HL-60/S4 (cell line): ENCODE results near the gene MEIS1.

Source experiments
- in situ Hi-C: fragments of 300-500 bp; cut with MboI; formaldehyde crosslinking; loops from 2 replicates; pipeline ENCODE4 v1.14.3; 2022; ENCODE audit warnings: low sequenced_read_pairs

MEIS1 gene

GRCh38 chr2:66443186-66443978, 8.5 kb downstream of the MEIS1 start:
- in situ Hi-C loops, result loop anchor here (25.0 kb wide), 1 partner anchor 1394 kb away; no protein-coding TSS in a partner anchor

DNA sequence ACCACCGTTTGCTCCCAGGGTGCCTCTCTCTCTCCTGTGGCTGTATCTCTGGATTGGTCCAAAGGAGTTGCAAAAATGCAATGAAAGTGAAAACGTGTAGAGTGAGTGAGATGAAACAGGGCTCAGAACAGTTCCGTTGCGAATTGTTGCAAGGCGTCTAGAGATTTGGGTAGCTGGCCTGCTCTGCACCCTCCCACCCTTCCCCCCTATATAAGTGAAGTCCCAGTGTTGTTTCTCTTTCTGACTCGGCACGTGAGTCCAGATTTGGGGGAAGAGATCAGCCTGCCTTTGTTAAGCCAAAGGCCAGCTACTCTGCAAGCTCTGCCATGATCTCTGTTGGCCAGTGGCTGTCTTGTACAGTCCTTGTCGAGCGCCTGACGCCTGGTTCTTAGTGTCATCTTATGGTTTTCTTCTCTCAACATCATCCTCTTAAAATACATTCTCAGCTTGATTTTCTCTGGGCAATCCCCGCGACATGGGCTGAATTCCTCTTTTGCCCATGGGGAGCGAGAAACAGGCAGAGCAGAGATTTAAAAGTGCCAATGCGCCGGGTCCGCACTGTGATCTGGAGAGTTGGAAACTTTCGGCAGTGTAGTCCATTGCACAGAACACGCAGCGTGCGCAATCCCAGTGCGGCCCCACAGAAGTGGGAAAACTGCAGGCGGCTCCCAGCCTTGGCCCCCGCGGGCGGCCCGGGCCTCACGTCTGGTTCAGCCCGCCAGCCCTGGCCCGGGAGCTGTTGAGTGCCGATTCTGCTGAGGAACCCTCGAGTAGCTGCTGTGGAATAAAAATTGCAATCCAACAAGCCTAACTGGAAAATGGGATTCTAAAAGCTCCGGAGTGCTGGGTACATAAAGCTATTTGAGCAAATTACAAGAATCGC, 9.3 kb downstream of the MEIS1 start:
- in situ Hi-C loops, result loop anchor here (25.0 kb wide), 1 partner anchor 1393 kb away; no protein-coding TSS in a partner anchor

- in situ Hi-C loops, result loop anchor here (25.0 kb wide), 1 partner anchor 1392 kb away; no protein-coding TSS in a partner anchor
Measured at GRCh38 chr2:66445076-66445924, 10.4 kb downstream of the MEIS1 start.

GRCh38 chr2:66445925-66446871, 11.3 kb downstream of the MEIS1 start:
- in situ Hi-C loops, result loop anchor here (25.0 kb wide), 1 partner anchor 1391 kb away; no protein-coding TSS in a partner anchor

GRCh38 chr2:66446941-66447340, 12.0 kb downstream of the MEIS1 start:
- in situ Hi-C loops, result loop anchor here (25.0 kb wide), 1 partner anchor 1390 kb away; no protein-coding TSS in a partner anchor

- in situ Hi-C loops, result loop anchor here (25.0 kb wide), 1 partner anchor 1390 kb away; no protein-coding TSS in a partner anchor
Measured at GRCh38 chr2:66447677-66448076, 12.8 kb downstream of the MEIS1 start.

DNA sequence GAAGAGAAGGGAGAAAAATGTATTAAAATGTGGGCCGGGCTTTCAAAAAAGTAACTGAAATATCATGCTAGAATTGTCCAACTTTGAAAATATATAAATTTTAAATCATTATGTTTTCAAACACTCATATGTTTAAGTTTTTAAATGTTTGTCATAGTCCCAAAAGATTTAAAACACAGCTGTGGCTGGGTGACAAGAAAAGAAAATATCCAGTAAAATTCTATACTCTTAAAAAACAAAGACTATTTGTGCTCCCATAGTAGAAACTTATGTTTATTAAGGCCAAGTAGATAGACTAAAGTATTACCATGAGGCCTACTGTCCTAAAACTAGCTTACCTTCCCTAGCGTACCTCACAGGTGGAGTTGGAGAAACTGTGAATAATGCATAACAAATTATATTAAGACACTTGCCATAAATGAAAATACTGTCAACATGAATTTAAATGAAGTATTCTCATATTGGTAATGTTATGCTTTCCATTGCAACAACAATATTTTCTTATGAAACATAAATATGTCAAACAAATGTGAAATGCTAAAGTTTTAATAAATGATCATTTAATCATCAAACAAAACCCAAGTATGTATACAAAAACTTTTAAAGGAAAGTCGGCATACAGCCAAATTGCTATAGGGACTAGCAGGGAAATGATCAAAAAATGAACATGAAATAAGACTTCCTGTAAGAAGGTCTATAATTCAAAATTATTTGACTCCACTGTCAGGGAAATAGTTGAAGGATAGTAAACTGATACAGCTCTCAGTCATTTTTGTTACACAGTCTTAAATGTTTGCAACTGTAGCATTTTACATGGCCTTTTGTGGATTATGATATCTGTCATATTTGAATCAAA, 13.4 kb downstream of the MEIS1 start:
- in situ Hi-C loops, result loop anchor here (25.0 kb wide), 1 partner anchor 1389 kb away; no protein-coding TSS in a partner anchor

- in situ Hi-C loops, result no loop called here
Measured at GRCh38 chr2:66452214-66452613, 17.3 kb downstream of the MEIS1 start.

DNA sequence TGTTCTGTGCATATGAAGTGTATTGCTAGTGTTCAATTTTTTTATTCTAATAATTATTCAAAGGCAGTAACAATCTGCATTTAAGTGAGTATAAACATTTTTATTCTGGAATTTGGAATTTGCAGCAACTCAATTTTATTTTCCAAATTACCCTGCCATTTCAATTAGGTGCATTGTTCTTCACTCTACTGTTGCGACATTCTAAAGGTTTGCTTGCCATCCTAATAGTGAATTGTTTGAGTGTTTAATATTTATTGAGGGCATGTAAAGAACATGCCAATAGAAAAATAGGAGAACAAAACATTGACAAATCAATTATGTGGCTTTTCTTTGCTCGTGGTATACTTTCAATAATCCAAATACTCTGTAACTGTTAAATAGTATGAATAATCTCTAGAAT, 18.0 kb downstream of the MEIS1 start:
- in situ Hi-C loops, result no loop called here

- in situ Hi-C loops, result no loop called here
Measured at GRCh38 chr2:66455490-66455889, 20.6 kb downstream of the MEIS1 start.

- in situ Hi-C loops, result no loop called here
Measured at GRCh38 chr2:66456183-66457041, 21.5 kb downstream of the MEIS1 start.

DNA sequence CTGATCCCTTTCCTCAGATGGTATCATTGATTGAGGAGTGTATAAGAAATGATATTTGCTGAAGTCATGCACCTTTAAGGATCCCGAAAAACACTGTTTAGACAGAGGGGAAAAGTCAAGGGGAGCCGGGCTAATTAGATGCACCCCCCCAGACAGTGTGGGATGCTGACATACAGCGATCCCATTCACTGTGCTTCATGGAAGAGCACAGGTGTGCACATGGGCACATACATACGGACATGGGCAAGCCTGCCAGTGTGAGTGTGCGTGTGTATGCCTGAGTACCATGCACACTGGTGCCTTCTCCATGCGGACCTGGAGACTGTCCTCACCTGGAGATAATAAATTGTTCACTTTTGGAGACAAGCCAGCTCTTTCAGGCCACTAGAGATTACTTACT, 22.6 kb downstream of the MEIS1 start:
- in situ Hi-C loops, result no loop called here

- in situ Hi-C loops, result no loop called here
Measured at GRCh38 chr2:66460031-66460430, 25.1 kb downstream of the MEIS1 start.

GRCh38 chr2:66461001-66461663, 26.2 kb downstream of the MEIS1 start:
- in situ Hi-C loops, result no loop called here

DNA sequence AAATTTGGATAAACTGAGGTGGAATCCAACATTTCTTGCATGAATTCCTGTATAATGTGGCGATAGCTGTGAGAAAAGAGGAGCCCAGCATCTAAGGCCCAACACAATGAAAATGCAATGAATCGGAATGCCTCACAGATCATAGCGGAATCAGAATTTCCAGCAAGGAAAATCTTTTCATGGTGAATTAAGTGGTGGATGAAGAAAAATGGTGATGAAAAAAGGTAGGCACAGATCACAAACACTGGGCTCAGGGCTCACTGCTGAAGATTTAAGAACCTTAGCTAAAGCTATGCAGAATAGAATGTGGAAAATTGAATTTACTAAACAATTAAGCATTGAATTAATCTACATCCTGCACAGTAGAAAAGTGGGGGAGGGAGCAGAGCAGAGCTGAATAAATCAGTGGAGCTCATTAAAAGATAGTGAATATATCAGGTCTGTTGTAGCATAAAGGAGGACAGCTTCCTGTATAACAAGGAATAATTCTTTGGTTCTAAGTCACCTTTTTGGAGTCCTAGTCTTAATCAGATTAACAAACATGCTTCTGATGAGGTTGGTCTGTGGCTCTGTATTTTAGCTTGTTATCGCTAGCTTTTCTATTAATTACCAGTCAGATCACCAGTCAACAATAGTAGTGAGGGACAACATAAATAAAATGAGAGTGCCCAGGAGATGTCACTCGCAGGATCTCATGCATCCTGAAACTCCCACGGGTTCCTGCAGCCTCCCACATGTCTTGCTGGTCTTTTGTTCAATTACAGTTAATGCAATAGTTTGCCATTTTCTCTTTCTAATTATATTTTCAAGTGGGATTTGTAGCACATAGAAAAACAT, 27.0 kb downstream of the MEIS1 start:
- in situ Hi-C loops, result no loop called here

DNA sequence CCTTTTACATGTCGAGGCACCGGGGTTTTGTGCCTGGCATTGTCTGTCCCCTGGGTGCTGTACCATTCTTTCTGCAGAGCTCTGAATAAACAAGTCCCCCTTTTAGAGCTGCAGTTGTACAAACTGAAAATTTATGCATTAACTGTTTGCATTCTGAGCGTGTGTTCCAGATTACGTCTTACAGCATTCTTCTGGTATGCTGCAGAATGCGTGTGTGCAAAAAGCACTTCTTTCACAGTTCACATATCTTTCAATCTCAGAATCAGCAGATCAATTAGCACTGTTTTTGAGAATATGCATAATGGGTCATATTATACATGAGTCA, 27.5 kb downstream of the MEIS1 start:
- in situ Hi-C loops, result no loop called here
